Renal pelvis (tissue), 4 donors: ENCODE measurements around the gene CXCR3. TPM values are rescaled to one million over a fixed set of nuclear protein-coding genes. Genes with fewer than 3 reads are reported as not detected.
"Not testable (repeated sequence)": the region's sequence is repeated elsewhere in the genome, so short reads cannot be mapped to it uniquely, and the experiment has no call there.

Experiments
- DNase-seq: peaks from one replicate; pipeline ENCODE4 v3.0.0-alpha.2; 2013
- polyA plus RNA-seq, 3 donors: library from polyadenylated mRNA; unstranded; fragments of 120-200 nt; gene quantifications; one replicate each; pipeline ENCODE4 v1.2.1, GENCODE V29; 2013; ENCODE audit not compliant: insufficient read length in 3 of 3

Gene CXCR3
- polyA plus RNA-seq, 3 donors = 0.10 to 0.27 TPM; not detected in 1

DNA sequence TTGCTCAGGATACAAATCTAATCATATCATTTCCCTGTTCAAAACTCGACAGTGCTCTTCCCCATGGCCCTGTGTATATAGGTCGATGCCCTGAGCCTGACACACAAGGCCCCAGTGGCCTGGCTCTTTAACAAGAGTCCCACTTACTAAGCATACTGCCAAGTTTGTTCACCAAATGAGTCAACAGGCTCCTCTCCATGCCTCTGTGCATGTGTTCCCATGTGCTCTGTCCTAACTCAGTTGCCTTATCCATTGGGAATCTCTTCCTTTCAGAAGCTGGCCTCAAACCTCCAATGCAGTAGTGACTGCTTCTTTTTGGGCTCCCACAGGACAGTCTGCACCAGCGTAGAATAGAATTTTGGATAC lies 18.9 kb upstream of the CXCR3 start:
- no peak for DNase-seq

DNA sequence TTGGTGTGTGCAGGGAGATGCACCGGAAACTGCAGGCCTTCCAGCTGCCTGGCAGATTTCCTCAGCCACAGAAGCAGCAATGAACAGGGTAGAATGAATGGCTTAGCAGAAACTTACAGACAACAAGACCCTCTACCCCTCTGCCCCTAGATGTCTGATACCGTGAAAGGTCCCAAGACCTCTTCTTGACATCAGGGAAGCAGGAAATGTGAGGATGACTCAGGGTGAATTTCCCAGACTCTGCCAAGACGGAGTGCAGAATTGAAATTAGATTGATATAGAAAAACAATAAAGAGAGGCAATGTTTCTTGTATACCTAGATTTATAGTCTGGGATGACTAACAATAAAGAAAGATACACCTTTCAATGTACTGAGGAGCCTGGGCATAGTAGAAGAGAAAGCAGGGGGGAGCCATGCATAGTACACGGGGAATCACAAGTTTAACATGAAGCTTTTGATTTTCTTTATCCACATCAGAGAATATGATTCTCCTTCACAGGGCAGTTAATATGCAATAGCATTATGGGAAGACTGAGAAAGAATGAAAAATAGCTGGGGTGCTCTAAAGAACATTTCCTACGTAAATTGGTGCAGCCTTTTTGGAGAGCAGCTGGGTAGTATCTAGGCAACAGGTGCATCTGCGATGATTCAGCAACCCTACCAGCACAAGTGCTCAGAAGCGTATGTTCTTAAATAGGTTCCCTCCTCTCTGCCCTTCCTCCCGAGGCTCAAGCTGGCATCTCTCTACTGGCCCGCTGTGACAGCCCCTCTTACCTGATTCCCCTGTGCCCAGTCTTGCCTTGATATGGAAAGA lies 18.3 kb upstream of the CXCR3 start:
- no peak for DNase-seq

DNA sequence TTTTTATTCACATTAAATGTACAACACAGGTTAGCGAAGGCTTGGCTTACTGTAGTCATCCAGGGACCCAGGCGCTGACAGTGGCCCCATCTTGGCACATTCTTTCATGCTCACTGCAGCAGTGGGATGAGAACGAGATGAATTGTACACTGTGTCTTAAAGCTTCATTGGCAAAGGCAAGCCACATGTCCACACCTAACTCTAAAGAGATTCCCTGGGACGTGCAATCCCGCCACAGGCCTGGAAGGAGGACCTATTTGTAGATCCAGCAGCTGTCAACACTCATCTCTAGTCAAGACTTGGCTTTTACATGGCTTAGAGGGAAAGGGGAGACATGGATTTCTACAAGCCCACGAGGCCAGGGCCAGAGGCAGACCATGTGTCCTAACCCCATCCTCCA lies 16.1 kb upstream of the CXCR3 start:
- no peak for DNase-seq

DNA sequence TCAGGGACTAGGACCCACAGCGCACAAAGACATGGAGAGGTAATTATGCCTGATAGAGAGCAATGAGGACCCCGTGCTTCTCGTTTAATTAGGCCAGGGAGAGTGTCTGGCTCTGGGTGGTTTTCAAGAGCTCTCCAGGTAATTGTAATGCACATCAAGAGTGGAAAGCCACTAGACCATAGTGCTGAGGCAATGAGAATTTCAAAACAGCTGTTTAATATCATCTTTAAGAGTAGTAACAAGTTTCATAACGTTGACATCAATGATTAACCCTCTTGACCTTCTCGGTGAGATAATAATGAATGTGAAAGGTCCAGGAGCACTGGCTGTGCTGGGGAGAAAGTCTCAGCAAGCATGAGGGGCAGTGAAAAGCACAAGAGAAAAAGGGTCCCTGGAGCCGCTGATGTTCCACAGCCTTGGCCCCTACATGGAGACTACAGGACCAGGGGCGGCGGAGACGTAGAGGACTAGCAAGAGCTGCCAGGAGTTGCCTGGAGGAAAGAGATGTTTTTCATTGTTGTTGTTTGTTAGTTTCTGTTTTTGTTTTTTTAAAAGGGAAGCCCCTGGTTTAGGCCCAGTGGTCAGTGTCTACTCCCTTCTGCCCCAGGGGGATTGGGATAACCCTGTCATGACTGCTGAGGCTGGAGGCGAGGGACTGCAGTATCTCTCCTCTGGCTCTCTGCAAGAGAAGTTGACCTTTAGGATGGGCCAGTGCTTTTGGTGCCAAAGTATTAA lies 14.8 kb upstream of the CXCR3 start:
- no peak for DNase-seq

DNA sequence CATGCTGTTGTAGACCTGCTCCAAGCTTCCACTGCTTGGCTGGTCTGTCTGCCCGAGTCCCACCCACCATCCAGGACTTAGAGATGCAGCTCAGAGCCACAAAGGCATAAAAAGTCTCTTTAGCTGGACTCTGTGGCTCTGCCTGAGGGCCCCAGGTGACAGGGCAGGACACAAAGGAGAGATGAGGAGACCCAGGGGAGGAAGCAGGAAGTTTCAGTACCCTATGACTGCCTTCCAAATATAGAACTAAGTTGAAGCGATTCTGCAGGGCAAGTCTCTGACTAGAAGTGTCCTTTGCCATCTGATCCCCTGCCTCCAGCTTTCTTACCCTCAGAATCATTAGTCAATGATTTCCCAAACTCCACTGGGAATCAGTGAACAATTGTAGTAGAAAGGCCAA lies 11.2 kb upstream of the CXCR3 start:
- DNase-seq = no peak

DNA sequence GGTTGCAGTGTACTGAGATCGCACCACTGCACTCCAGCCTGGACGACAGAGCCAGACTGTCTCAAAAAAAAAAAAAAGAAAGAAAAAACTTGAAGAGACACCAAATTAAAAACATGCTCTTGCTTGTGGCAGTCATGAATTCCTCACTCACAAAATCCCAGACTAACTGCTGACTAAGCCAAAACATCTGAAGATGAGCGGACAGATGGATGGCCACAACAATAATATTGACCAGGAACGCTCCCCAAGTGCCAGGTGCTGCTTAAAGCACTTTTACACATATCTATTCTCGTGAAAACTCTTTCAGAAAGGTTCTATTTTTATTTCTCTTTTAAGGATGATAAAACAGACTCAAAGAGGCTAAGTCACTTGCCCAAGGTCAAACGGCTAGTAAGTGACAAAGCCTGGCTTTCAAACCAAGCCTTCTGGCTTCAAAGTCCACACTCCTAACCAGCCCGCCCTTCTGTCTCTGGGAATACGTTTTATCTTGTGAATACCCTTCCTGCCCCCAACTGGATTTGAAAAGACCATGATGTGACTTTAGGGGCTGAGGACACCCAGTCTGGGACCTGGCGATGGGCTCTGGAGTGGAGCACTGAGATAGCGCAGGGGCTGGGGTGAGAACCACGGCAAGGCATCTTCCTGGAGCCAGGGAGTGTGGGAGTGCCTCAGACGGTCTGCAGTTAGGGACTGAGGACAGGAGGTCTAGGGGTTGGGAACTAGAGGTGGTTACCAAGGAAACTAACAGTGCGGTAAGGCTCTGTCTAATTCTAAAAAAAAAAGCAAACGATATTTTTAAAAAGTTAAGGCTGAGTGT lies 9.5 kb upstream of the CXCR3 start:
- DNase-seq = no peak

DNA sequence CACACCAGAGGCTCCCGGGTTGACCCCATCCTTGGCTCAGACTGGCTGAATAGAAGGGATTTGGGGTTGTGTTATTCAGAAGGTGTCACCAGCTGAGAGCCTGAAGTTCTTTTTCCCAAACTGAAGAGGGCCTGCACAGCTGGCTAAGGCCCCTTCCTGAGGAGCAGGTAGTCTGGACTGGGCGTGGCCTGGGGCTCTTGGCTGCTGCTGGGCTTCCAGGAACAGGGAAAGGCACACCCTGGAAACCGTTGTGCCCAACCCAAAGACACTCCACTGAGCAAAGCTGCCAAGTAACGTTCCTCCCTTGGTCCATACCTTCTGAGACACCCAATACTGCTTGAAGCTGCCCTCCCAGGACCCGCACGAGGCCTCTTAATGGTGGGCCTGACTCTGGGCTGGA lies 8.3 kb upstream of the CXCR3 start:
- no peak for DNase-seq

DNA sequence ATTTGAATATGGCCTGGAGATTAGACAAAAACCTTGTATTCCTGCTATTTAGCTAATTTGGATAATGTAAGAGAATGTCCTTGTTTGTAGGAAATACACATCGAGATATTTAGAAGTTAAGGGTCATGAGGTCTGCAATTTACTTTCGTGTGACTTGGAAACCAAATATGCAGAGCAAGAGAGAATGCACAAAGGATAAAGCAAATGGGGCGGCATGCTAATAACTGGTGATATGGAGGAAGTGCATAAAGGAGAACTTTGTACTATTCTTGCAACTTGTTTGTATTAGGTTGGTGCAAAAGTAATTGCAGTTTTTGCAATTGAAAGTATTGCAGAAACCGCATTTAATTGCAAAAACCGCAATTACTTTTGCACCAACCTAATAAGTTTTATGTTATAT lies 7.2 kb upstream of the CXCR3 start:
- DNase-seq = no peak

DNA sequence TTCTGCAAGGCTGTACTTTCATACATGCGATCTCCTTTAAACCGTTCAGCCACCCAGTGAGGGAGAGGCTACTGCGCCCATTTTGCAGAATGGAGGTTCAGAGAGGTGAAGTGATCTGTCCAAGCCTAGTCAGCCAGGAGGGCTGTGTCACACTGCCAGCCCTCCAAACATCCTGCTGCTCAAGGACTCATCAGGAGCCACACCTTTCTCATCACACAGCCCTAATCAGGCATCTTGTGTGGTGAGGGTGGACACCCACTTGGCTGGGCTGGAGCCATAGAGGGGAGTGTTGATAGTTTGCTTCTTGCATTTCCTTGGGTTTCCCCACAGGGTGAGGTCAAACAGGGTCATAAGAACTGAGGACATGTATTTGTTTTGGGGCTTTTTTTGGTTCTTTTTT lies 5.4 kb upstream of the CXCR3 start:
- no peak for DNase-seq

DNA sequence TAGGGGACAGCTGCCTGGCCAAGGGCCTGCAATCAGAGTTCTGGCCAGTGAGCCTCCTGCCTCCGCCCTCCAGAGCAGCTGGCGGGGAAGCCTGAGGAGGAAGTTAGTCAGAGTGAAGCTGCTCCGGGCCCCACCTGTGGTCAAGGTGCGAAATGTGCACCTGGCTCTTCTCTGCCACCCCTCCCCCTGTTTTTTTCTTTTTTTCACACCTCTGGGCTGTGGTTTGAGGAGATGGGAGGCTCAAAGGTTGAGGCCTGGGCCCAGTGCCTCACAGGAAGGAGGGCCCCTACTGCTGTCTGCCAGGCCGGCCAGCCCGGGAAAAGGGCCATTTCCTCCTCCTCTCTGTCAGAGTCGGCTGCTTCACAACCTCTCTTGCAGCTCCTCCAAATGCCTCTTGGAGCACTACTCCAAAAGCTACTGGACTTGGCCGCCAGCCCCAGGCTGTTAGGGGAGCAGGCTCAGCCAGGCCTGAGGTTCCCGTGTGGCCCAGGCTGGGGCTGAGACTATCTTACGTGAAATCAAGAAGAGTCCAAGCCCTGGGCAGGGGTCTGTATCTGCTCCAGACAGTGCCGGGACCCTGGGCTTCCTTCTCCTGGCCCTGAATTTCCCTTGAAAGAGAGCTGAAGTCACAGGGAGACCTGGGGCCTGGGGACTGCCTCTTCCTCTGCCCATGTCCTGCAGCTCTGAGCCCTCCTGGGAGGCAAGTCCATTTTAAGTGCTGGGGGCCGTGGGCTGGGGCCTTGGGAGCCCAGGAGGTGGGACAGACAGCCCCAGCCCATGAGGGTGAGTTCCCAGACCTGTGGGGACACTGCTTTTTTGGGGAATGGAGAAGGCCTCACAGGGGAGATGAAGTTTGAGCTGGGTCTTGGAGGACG lies 4.5 kb upstream of the CXCR3 start:
- peak; percentile 52 for DNase-seq

DNA sequence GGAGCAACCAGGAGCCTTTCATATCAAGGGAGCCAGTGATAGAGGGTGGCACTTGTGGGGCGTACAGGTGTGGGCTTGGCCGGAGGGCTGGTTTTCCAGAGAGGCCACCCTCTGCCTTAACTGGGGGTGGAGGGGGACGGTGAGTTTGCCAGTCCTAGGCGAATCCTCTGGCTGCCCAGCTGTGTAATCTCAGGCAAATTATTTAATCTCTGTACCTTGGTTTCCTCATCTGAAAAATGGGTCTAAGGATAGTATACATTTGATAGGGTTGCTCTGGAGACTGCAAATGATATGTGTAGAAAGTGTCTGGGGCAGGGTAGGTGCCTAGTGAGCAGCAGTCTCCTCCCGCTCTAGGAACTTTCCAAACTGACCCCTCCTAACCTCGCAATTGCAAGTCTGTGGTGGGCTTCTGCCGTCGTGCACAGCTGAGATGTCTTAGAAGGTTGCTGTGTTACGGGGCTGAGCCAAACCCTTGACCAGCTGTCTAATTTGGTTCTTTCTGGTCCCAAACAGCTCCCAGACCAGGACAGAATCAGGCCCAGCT lies 3.8 kb upstream of the CXCR3 start:
- no peak for DNase-seq

DNA sequence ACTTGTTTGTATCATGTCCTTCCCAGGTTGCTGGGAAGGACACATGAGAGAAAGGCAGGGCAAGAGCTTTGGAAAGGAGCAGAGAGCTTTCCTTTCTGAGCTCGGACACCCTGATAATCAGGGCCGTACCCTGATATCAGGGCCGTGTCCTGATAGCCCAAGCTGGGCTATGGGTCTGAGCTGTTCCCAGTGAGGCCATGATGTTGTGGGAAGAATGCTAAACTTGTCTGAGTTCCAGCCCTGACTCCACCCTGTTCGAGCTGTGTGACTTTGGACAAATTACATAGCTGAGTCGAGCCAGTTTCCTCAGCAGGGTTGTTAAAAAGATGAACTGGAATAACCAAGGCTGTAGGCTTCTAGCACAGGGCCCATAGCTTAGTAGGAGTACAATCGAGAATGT lies 3.3 kb upstream of the CXCR3 start:
- DNase-seq = no peak

DNA sequence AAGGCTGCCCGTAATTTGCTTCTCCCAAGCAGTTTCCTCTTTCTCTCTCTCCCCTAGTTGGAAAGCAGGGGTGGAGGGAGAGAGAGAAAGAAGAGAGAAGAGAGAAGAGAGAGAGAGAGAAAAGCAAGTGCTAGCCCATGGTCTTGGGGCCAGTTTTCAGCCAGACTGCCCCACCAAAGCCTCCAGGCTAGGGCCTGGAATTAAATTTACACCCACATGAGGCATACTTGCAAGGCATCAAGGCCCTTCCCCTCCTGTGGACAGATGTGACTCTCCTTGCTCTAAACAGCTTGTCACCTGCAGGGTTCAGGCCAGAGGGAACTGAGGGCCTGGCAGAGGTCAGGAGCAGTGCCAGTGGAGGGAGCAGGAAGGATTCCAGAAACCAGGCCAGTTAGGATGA lies 1.7 kb upstream of the CXCR3 start:
- no peak for DNase-seq

DNA sequence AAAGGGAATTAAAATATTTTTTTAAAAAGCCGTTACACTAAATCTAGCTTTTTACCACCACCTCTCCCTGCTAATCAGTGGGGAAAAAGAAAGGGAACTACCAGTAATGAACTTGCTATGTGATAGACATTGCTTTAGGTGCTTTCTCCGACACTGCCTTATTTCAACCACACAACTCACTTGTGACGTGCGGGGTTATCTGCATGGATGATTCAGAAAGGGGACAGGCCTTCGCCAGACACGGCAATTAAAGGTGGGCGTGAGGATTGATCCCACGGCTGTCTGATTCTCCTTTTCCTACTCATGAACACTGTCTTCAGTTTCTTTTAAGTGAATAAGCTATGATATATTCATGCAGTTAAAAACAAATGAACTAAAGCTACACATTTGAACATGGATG lies 882 bp upstream of the CXCR3 start:
- no peak for DNase-seq

DNA sequence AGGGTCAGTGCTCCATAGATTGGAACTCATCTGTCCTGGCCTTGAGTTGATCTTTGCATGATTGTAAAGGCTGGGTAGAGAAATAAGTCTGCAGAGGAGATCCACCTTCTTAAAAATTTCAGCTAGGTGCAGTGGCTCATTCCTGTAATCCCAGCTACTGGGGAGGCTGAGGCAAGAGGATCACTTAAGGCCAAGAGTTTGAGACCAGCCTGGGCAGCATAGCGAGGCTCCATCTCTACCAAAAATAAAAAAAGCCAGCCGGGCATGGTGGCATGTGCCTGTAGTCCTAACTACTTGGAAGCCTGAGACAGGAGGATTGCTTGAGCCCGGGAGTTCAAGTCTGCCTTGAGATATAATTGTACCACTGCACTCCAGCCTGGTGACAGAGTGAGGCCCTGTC lies 476 bp upstream of the CXCR3 start:
- no peak for DNase-seq

DNA sequence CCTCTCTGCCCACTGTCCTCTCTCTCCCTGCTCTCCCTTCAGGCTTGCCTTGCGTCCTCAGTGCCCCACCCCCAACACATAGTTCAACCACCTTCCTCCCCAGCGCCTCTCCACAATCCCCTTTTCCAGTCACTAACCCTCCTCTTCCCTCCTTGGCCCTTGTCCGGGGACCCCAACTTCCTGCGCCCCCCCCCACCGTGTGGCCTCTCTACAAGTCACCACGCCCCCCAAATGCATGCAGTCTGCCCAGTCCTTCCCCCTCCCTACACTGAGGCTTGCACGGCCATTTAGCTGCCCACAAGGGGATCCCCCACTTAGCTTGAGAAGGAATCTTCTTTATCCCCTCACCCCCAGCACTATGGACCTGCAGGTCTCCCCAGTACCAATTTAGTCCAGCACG lies 569 bp downstream of the CXCR3 start:
- DNase-seq = no peak

DNA sequence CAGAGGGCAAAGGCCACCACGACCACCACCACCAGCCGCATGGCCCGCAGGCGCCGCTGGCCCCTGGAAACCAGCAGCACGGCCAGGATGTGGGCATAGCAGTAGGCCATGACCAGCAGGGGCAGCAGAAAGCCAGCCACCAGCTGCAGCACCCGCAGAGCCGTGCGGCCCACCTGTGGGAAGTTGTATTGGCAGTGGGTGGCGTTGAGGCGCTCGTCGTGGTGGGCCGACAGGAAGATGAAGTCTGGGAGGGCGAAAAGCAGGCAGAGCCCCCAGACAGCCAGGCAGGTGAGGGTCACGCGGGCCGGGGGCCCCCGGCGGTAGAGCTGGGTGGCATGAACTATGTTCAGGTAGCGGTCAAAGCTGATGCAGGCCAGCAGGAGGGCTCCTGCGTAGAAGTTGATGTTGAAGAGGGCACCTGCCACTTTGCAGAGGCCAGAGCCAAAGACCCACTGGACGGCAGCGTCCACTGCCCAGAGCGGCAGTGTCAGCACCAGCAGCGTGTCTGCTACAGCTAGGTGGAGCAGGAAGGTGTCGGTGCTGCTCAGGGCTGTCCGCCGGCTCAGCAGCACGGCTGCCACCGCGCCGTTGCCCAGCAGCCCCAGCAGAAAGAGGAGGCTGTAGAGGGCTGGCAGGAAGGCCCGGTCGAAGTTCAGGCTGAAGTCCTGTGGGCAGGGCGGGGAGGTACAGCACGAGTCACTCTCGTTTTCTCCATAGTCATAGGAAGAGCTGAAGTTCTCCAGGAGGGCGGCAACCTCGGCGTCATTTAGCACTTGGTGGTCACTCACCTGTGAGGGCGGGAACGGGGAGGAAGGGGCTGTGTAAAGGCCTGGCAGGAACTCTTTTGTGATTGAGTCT lies 1.4 kb downstream of the CXCR3 start:
- DNase-seq = no peak

DNA sequence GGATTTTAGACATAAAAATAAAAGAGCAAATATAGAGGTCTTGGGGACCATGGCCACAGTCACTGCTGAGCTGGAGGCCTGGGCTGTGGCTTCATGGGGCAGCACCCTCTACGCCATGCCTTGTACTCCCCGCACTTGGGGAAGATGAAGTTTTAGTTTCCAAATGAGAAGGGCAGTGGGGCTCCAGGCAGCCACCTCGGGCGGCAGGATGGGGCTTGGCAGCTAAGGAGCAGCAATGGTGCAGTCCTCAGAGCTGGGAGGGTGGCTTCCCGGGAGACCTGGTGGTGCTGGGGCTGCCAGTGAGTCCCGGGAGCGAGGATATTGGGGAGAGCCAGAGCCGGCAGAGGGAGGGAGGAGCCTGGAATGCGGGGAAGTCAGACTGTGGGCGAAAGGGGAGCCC lies 2.4 kb downstream of the CXCR3 start:
- DNase-seq = no peak

DNA sequence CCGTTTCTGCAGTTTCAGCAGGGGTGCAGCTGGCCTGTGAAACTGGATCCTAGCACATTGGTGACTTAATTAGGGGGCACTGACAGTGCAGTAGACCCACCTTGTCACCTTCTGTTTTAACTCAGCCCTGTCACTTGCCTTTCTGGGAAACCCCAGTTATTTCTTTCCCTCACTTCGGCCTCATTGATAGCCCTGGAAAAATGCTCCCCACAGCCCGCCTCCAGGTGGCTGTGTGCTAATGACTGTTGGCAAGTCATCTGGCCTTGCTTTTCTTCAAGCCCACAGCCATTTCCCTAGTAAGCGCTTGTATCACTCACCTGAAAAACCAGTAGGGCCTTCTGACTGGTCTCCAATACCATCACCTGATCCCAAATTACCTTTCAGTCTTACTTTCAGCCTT lies 3.3 kb downstream of the CXCR3 start:
- no peak for DNase-seq

DNA sequence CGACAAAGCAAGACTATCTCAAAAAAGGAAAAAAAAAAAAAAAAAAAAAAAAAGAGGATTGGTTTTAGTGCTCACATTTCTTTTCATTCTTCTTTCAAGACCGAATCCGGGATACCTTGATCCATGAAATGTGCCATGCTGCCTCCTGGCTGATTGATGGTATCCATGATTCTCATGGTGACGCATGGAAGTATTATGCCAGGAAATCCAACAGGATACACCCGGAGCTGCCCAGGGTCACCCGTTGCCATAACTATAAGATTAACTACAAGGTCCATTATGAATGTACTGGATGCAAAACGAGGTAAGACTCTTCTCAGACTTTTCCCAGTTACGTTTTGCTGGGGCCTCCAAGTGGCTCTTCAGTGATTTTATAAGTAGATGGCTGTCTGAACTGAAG lies 6.1 kb downstream of the CXCR3 start:
- no peak for DNase-seq

DNA sequence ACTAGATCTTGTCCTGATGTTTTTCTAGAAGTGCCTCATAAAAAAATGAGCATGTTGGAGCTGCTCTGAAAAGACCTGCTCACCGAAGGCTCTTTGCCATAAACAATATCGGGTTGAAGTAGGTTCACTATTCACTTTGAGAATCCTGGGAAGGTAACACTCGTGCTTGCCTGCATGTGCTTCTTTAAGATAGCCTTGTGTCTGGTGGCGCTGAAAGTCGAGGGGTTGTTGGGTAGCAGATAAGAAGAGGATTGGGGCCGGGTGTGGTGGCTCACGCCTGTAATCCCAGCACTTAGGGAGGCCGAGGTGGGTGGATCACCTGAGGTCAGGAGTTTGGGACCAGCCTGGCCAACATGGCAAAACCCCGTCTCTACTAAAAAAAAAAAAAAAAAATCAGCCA lies 6.6 kb downstream of the CXCR3 start:
- DNase-seq = not testable (repeated sequence)
